HEK293 (cell line): ENCODE data around the gene GTF2F1.

ENCODE experiments used
- ATF2 ChIP-seq: fragments of 450-650 bp; formaldehyde crosslinking; IDR thresholded peaks from 2 replicates; pipeline ENCODE4 v1.5.1; 2016; ENCODE audit warnings: missing biosample characterization, missing genetic modification characterization, low read depth
- CTCF ChIP-seq: fragments of 450-650 bp; formaldehyde crosslinking; IDR thresholded peaks from 2 replicates; pipeline ENCODE4 v1.5.1; 2016; ENCODE audit warnings: missing biosample characterization, missing genetic modification characterization
- ZNF274 ChIP-seq, 2 experiments: fragments of 200-500 bp in 1 of 2; fragments of 450-650 bp in 1 of 2; sonication (Bioruptor generic) in 1 of 2; formaldehyde crosslinking in 1 of 2; IDR thresholded peaks; 2 replicates each; pipeline versions ENCODE4 v1.5.1 to v1.6.1; 2014 to 2016; ENCODE audit warnings: borderline replicate concordance in 1 of 2, inconsistent platforms in 1 of 2, low read length in 1 of 2, missing biosample characterization in 1 of 2, missing genetic modification characterization in 1 of 2
- ZNF404 ChIP-seq: fragments of 450-650 bp; formaldehyde crosslinking; IDR thresholded peaks from 2 replicates; pipeline ENCODE4 v1.5.1; 2017; ENCODE audit warnings: missing biosample characterization, missing genetic modification characterization
- ZNF558 ChIP-seq: fragments of 450-650 bp; formaldehyde crosslinking; IDR thresholded peaks from 2 replicates; pipeline ENCODE4 v1.5.1; 2016; ENCODE audit warnings: missing biosample characterization, missing genetic modification characterization

GRCh38 chr19:6381030-6381750 is 11.8 kb downstream of the GTF2F1 start:
- TF ChIP-seq ZNF558 (tag by site-specific recombination), result no peak
- no peak for TF ChIP-seq ZNF274 (IDR thresholded peaks at IDR 0.05; ENCODE audit: low read length)
- no peak for TF ChIP-seq ZNF274 (tag by site-specific recombination; IDR thresholded peaks at IDR 0.05; ENCODE audit: borderline replicate concordance)
- no peak for TF ChIP-seq ATF2 (tag by site-specific recombination)
- no peak for TF ChIP-seq ZNF404 (tag by site-specific recombination)
- no peak for TF ChIP-seq CTCF (tag by site-specific recombination)
